GM12891 (cell line): Measurements from ENCODE around the gene CRIP1.

Source experiments
- POLR2A ChIP-seq: IDR thresholded peaks from 2 replicates; pipeline ENCODE4 v1.6.1; 2011; ENCODE audit warnings: low read depth, low read length, control low read depth
- POLR2AphosphoS5 ChIP-seq: IDR thresholded peaks from 2 replicates; pipeline ENCODE4 v1.6.1; 2011; ENCODE audit warnings: low read depth, low read length, control low read depth

- TF ChIP-seq POLR2AphosphoS5 (no peak), POLR2A (no peak)
These were observed 43.9 kb upstream of the CRIP1 start for GRCh38 chr14:105442834-105443233.
